HL-60/S4 treated with retinoic acid at 250 ng/mL for 4 days and 3 days (cell line): ENCODE results near the gene ZNF860.
"Not testable (repeated sequence)": the region's sequence is repeated elsewhere in the genome, so short reads cannot be mapped to it uniquely, and the experiment has no call there.

Experiments
- in situ Hi-C: fragments of 300-500 bp; cut with MboI; formaldehyde crosslinking; loops from 2 replicates; pipeline ENCODE4 v1.7.0; 2022; ENCODE audit warnings: low sequenced_read_pairs

Gene ZNF860

DNA sequence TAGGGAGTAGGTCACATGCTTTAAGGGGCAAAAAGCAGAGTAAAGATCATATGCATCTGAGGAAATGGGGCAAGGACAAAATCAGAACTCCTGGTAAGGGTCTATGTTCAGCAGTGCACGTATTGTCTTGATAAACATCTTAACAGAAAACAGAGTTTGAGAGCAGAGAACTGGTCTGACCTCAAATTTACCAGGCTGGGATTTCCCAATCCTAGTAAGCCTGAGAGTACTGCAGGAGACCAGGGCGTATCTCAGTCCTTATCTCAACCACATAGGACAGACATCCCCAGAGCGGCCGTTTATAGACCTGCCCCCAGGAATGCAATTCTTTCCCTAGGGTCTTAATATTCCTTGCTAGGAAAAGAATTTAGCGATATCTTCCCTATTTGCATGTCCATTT, 13.5 kb downstream of the ZNF860 start:
- in situ Hi-C loops, result not testable (repeated sequence)

DNA sequence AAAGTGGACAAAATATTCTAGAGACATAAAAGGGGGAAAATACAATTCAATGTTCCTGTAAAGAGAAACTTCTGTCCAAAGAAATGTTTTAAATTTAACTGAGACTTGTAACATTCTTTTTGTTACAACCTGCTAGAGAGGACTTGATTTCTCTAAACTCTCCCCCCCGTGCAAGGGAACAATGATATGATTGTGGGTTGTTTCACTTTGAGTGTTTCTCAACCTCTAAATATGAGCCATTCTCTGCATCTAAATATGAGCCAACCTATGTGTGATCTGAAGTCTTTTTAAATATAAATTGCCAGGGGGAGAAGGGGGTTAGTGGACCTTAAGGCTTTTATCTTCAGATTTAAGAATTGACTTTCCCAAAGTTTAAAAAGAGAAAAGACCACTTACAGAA, 14.6 kb downstream of the ZNF860 start:
- in situ Hi-C loops, result no loop called here

DNA sequence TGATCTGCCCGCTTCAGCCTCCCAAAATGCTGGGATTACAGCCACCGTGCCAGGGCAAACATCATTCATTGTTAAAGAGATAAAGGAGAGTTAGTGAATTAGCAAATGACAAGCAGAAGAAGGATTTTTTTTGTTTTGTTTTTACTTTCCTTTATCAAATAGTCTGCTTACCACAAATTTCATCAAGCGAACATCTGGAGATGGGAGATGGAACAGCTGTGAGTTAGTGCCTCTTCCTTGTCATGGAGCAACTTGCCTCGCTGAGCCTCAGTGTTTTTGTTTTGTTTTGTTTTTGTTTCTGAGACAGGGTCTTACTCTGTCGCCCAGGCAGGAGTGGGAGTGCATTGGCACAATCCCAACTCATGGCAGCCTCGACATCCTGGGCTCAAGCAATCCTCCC, 15.9 kb downstream of the ZNF860 start:
- in situ Hi-C loops, result no loop called here

- in situ Hi-C loops, result no loop called here
These were observed 18.4 kb downstream of the ZNF860 start for GRCh38 chr3:31999907-32000439.

DNA sequence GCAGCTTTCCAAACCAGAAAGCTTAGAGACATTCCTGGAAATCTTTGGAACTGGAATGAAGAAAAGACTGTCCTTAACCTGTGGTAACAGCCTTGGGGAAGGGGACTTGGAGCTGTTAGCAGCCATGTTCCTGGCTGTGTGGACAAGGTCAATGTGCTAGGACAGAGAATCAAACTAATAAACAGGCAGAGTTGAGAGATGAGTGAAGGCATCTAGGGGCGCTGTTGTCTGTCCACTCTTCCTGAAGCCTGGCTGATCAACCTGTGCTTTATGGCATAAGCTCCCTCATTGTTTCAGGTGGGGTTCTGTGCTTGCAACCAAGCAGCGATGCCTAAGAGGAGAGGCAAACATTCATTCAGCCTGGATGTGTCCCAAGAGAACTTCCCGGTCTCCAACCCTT, 19.3 kb downstream of the ZNF860 start:
- in situ Hi-C loops, result no loop called here

- in situ Hi-C loops, result no loop called here
These were observed 21.2 kb downstream of the ZNF860 start for GRCh38 chr3:32002561-32003368.

DNA sequence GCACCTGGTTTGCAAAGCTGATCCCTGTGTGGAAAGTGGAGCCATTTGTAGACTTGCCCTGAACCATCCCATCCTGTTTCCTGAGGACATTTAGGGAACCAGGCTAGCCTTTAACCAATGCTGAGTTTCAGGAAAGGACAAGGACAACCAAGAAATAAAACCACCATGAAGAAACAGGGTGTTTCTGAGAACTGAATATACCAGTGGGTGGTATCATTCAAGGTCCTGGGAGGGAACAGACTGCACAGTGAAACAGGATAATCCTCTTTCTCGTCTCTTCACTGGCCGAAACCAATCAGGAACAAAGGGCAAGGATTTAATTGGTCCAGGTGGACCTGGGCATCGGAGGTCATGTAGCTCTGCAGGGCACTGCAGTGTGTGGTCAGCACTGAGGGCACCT, 21.8 kb downstream of the ZNF860 start:
- in situ Hi-C loops, result no loop called here

DNA sequence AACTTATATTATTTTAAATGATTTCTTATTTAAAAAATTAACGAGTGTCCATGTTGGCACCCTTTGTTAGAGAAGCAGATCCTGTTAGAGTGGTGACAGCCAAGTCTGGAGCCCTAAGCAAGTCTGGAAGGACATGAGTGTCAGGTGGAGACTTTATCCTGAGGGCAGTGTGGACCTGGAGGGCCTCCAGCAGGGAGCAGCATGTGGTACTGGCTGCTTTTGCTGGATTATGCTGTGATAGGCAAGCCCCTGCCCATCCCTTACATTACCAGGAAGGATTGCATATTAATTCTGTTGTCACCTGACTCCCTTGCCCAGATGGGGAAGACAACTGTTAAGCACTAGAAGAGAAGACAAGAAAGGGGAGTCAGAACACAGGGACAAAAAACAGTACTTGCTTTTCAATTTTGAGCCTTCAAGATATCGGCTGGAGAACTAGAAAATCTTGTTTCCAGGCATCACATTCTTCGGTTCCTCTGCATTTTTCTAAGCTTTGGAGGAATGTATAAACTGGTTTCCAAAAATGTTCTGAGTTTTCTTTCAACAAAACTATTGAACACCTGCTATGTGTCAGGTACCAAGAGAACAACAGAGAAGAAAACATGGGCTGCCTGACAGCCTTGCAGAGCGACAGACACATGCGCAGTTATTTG, 22.7 kb downstream of the ZNF860 start:
- in situ Hi-C loops, result no loop called here

DNA sequence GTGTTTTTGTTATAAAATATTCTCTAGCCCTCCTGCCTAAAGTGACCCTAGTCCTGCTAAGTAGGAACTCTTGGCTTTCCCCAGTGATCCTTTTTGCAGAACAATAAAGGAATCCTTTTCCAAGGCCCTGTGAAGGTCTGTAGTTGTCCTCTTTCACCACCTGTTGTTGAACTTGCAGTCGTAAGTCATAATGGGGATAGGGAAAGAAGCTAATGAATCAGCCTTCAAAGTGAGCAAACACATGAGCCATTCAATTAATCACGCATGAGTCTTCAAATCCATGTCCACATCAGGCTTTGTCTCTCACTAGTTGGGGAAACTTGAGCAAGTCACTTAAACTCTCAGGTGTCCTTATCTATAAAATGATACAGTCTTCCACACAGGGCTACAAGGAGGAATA, 27.6 kb downstream of the ZNF860 start:
- in situ Hi-C loops, result no loop called here

GRCh38 chr3:32009957-32010356, 28.4 kb downstream of the ZNF860 start:
- in situ Hi-C loops, result no loop called here

DNA sequence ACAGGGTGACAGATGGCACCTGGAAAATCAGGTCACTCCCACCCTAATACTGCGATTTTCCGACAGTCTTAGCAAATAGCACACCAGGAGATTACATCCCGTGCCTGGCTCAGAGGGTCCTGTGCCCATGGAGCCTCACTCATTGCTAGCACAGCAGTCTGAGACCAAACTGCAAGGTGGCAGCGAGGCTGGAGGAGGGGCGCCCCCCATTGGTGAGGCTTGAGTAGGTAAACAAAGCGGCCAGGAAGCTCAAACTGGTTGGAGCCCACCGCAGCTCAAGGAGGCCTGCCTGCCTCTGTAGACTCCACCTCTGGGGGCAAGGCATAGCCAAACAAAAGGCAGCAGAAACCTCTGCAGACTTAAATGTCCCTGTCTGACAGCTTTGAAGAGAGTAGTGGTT, 29.1 kb downstream of the ZNF860 start:
- in situ Hi-C loops, result not testable (repeated sequence)

DNA sequence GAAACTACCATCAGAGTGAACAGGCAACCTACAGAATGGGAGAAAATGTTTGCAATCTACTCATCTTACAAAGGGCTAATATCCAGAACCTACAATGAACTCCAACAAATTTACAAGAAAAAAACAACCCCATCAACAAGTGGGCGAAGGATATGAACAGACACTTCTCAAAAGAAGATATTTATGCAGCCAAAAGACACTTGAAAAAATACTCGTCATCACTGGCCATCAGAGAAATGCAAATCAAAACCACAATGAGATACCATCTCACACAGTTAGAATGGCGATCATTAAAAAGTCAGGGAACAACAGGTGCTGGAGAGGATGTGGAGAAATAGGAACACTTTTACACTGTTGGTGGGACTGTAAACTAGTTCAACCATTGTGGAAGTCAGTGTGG, 34.1 kb downstream of the ZNF860 start:
- in situ Hi-C loops, result not testable (repeated sequence)

GRCh38 chr3:32017286-32017685, 35.7 kb downstream of the ZNF860 start:
- in situ Hi-C loops, result no loop called here

DNA sequence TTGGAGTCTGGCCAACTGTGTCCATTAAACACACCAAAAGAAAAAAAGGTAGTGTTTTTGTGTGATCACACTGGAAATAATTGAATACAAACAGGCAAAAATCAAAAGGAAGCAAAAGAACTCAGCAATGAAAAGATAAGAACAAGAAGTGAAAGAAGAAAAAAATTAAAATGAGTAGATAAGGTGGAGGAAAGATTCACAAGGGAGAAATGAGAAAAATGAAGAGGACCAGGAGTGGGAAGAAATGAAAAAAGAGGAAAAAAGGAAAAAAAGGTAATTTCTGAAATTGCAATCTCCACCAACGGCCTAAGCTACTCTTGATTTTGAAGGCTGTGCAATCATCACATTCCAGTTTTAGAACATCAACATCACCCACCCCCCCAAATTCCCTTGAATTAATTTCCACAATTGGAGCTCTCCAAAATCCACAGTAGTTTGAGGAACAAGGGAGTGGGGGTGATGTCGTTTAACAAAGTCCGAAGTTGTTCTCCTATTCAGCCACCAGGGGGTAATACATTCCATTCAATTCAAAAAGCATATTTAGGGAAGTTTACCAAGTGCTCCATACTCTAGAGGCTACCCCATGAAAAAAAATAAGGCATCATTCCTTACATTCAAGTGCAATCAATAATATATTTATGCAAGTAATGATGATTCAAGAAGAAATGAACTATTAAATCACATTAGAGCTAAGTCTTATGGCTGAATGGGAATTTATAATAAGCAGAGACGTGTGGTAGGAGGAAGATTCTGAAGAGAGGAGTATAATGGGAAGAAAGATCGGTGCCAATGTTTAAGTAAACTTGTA, 37.4 kb downstream of the ZNF860 start:
- in situ Hi-C loops, result no loop called here

GRCh38 chr3:32021155-32021554, 39.6 kb downstream of the ZNF860 start:
- in situ Hi-C loops, result no loop called here

DNA sequence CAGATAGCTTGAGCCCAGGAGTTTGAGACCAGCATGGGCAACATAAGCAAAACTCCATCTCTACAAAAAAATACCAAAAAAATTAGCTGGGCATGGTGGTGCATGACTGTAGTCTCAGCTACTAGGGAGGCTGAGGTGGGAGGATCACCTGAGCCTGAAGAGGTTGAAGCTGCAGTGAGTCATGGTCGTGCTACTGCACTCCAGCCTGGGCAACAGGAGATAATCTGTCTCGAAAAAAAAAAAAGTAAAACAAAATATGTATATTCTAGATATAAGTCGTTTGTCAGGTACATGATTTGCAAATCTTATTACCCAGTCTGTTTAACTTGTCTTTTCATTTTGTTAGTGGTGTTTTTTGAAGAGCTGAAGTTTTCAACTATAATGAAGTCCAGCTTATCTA, 40.2 kb downstream of the ZNF860 start:
- in situ Hi-C loops, result no loop called here

- in situ Hi-C loops, result no loop called here
These were observed 41.4 kb downstream of the ZNF860 start for GRCh38 chr3:32022947-32023346.

GRCh38 chr3:32026593-32026992, 45.0 kb downstream of the ZNF860 start:
- in situ Hi-C loops, result no loop called here

DNA sequence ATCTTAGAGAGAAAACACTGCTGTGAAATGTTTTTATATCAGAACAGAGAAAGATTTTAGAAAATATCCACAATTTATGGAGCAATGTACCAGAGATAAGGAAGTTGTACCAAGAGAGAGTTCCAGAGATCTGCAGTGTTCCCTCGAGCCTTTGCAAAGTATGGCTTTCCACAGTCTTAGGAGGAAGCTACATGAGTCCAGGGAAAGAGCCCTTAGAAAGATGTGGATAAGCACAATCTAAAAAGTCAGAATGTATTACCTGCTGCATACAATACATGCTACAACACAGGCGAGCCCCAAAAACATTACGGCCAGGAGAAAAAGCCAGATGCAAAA, 56.4 kb downstream of the ZNF860 start:
- in situ Hi-C loops, result no loop called here

- in situ Hi-C loops, result no loop called here
These were observed 59.8 kb downstream of the ZNF860 start for GRCh38 chr3:32041316-32041715.
